ENCODE data around the gene LTK. TPM values are rescaled to one million over a fixed set of nuclear protein-coding genes. Genes with fewer than 3 reads are reported as not detected.

The LTK gene
- total RNA-seq, 1 donor from 2014 or later, result 7.9 TPM

GRCh38 chr15:41462084-41462795 lies 51.4 kb downstream of the LTK start:
- Histone ChIP-seq H3K36me3 (ENCODE audit: control insufficient read depth, insufficient read depth, low read length) (no peaks in the 10 kb centered on the region), H3K27me3 (ENCODE audit: control insufficient read depth, insufficient read depth, low read length) (no peaks in the 10 kb centered on the region), H3K4me3 (ENCODE audit: low read depth, low read length) (no peak overlapping the region)
- no peak for DNase-seq (ENCODE audit: low read depth)
- no peak for TF ChIP-seq CTCF (IDR thresholded peaks at IDR 0.05; ENCODE audit: insufficient read depth, low read length, poor library complexity, severe bottlenecking)

Other genes with a start within 250 kb of the LTK start
- 2.7 and 4.4 TPM in 2 replicates for gene OIP5, start 181.2 kb downstream of the LTK start, total RNA-seq
- gene NUSAP1, start 180.9 kb downstream of the LTK start, total RNA-seq, result 15.1 and 21.3 TPM in 2 replicates
- gene NDUFAF1, start 111.3 kb downstream of the LTK start, total RNA-seq, result 18.2 and 27.3 TPM in 2 replicates
- gene RTF1, start 96.7 kb downstream of the LTK start, total RNA-seq, result 21.3 and 27.9 TPM in 2 replicates
- 115 and 117 TPM in 2 replicates for gene ITPKA, start 20.0 kb downstream of the LTK start, total RNA-seq
- 30.8 and 48.9 TPM in 2 replicates for gene RPAP1, start 30.4 kb upstream of the LTK start, total RNA-seq
- gene TYRO3, start 45.4 kb upstream of the LTK start, total RNA-seq, result 5.2 and 10.7 TPM in 2 replicates
- gene MGA, start 146.6 kb upstream of the LTK start, total RNA-seq, result 39.6 and 43.1 TPM in 2 replicates